GM18498 (cell line): ENCODE measurements around the gene PPRC1.
"Not testable (repeated sequence)": the region's sequence is repeated elsewhere in the genome, so short reads cannot be mapped to it uniquely, and the experiment has no call there.

ENCODE experiments used
- ATAC-seq: cut with Tn5 transposase; IDR thresholded peaks from one replicate; pipeline ENCODE4 v1.9.1; 2021; ENCODE audit warnings: mild to moderate bottlenecking, moderate library complexity; ENCODE audit not compliant: unreplicated experiment

PPRC1 gene

DNA sequence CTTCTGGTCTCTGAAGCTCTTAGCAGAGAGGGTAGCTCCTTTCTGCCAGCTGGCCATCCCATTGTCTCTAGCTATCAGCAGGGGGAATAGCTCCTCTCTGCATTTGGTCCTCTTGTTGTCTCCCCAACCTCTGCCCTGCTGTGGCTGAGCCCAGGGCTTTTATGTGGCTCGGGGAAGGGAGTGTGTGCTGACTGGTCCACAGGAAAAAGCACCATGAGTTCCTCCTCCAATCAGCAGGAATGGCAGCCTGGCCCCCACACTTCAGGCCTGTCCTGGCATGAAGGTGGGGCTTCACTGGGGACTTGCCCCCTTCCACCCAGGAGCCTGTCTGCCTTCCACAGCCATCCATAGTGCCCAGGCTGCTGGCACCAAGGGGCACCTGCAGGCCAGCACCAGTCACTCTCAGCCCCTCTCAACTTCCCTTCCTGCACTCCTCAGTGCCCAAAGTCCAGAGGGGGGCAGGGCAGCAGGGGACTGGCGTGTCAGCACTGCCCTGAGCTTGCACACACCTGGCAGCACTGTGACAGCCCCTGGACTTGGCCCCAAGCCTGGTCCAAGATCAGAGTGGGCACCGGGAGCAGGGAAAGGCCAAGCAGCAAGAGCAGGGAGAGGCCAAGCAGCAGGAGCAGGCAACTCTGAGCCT, 55.6 kb downstream of the PPRC1 start:
- ATAC-seq: no peak

DNA sequence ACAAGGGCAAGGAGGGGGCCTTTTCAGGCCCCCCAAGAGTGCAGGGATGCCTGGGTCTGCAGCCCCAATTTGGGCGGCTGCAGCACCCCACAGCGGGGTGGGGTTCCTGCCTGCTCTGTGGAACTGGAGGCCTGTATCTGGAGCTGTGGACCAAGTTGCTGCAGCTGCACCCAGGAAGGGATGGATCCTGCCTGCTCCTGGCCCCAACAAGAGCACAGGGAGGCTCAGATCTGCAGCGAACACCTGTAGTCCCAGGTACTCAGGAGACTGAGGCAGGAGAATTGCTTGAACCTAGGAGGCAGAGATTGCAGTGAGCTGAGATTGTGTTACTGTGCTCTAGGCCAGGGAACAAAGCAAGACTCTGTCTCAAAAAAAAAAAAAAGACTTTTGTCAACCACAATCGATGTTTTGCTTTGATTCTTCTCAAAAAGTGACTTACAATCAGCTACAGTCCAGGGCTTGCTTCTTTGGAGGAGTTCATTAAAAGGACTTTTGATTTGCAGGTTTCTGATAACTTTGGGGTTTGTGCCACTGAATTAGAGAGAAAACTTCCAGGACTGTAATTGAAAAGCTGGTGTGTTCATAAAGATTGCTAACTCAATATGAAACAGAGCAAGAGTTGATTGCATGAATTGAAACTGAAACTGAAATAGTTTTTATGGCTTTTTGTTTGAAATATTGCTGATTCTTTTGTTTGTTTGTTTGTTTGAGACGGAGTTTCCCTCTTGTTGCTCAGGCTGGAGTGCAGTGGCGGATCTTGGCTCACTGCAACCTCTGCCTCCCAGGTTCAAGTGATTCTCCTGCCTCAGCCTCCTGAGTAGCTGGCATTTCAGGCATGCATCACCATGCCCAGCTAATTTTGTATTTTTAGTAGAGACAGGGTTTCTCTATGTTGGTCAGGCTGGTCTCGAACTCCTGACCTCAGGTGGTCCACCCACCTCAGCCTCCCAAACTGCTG, 56.4 kb downstream of the PPRC1 start:
- ATAC-seq: not testable (repeated sequence)

DNA sequence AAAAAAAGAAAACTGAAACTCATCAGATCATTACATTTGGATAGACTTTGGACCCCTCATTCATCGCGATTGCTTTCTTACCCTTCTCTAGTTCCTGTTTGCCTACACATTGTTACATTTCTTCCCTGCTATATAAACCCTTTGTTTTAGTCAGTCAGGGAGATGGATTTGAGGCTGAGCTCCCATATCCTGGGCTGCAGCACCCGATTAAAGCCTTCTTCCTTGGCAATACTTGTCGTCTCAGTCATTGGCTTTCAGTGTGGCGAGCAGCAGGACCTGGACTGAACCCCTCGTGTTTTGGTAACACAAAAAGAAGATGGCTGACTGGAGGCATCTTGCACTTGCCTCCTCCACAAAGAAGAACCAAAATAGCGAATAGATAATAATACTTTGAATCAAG, 59.1 kb downstream of the PPRC1 start:
- ATAC-seq: no peak

- ATAC-seq: no peak
Measured at GRCh38 chr10:102195296-102195870, 62.5 kb downstream of the PPRC1 start.

- ATAC-seq: no peak
Measured at GRCh38 chr10:102196893-102197292, 64.1 kb downstream of the PPRC1 start.

DNA sequence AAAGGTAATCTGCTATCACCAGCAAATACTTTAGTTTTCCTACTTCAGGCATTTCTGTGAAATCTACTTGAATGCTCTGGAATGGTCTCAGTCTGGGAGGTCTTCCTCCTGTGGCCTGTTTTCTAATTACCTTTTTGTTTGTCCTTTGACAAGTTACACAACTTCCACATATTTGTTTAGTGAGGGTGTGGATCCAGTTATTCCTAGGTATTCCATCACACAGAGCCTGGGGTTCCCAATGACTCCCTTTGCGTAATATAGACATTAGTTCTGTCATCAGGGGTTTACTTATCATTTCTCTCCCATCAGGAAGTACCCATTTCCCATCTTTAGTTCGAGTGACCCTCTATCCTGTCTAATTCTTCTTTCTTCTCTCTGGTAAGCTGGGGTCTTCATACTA, 65.2 kb downstream of the PPRC1 start:
- ATAC-seq: no peak
